Stimulated activated CD4-positive, alpha-beta T cell treated with anti-CD3 and anti-CD28 coated beads, Interleukin-1b, Interleukin-23, amount 100 ng/mL, for 4 hours (primary cell): ENCODE results near the gene GLUL.
A peak's percentile ranks its signal among the peaks of the same experiment; 100 is the strongest.

Experiments
- DNase-seq, 2 donors: peaks; one replicate each; pipeline ENCODE4 v3.0.0-alpha.2; 2020; ENCODE audit warnings: low read depth in 2 of 2

The GLUL gene

DNA sequence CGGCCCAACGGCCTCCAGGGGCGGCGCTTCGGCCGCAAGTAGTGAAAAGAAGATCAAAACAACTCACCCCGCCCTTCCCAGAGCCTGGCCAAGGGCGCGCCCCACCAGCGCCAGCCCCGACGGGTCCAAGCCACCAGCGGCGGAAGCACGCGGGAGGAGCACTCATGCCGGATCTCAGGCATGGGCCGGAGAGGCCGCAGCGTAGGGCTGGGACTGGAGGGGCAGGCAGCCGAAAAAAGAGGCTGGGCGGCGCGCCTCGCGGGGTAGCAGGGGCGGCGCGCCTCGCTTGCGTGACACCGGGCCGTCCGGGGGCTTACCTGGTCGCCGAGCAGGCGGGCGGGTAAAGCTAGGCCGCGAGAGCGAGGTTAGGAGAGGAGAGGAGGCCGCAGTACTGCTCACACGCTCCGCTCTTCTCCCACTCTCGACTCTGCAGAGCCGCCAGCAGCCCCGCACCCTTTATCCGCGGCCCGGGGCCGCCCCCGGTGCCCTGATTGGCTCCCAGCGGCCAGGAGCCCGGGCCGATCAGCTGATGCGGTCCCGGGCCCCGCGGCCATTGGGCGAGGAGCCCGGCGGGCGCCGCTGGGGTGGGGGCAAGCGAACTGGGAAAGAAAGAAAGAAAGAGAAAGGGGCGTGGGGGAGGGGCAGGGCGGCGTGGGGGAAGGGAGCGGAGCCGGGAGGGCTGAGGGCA lies at the start of gene GLUL:
GLUL (minus strand) TSS at position 429 of the 688 bp plus-strand sequence. CDS start 3,053 bp downstream, outside the sequence.
- peak; percentile 38 to 61 for DNase-seq

DNA sequence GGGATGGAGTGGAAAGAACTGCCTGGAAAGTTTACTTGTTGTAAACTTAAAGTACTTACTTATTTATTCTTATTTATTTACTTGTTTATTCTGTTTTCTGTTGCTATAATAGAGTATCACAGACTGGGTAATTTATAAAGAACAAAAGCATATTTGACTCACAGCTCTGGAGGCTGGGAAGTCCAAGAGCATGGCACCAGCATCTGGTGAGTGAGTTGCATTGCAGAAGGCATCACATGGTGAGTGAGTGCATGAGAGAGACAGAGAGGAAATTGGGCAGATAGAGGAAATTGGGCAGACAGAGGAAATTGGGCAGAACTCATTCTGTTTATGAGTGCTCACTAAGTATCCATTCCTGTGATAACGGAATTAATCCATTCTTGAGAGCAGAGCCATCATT lies 46.7 kb upstream of the GLUL start:
- no peak for DNase-seq

DNA sequence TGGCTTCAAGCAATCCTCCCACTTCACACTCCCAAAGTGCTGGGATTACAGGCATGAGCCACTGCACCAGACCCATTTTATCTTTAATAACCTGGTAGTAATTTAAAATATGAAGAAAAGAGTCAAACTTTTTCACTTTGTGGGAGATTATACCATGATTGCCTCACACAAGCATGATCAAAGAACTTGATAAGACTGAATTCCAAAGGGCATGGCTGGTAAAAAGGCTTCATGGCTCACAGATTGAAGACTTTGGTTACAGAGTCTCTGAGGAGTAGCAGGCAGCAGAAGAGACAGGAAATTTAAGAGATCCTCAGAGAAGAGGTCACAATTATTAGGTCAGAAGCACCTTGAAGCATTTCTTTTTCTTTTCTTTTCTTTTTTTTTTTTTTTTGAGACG lies 42.0 kb upstream of the GLUL start:
- no peak for DNase-seq

DNA sequence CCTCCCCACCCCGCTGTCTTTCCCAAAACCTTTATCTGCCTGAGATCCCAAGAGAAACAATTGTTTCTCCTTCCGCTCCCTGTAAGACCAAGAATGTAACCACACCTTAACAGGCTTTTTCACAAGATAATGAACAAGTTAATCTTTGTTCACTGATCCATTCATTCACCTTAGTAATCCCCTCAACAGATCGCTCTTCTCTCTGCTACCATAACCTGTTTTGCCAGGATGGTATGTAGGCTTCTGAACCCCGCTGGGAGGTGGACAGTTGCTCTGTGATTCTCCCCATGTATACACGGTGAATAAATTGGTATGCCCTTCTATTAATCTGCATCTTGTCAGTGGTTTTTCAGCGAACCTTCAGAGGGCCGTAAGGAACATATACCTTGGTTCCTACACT lies 39.7 kb upstream of the GLUL start:
- DNase-seq: no peak

DNA sequence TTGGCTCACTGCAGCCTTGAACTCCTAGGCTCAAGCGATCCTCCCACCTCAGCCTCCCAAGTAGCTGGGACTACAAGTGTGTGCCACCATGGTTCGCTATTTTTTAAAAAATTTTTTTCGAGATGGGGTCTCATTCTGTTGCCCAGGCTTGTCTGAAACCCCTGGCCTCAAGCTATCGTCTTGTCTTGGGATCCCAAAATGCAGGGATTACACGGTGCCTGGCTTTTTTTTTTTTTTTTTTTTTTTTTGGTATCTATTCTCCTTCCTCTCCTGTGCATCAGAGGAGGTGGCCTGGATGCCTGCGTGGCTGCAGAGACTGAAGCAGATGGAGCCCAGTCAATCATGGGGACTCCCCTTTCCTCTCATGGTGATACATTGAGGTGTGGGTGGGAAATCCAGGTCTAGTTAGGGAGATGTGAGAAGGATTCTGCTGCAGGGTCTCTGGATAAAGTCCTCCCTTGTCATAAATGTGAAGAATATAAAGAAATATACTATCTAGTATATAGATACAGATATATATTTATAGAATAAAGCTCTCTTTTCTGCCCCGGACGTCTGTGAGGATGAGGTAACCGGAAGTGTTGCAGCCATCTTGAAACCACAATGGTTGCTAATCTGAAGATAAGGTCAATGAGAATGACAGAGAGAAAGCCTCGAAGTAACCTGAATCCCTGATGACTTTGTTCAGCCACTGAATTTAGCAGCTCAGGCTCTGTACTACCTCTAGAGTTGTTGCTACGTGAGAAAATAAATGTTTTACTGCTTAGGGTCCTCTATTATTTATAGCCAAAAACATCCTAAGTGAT lies 38.9 kb upstream of the GLUL start:
- no peak for DNase-seq

DNA sequence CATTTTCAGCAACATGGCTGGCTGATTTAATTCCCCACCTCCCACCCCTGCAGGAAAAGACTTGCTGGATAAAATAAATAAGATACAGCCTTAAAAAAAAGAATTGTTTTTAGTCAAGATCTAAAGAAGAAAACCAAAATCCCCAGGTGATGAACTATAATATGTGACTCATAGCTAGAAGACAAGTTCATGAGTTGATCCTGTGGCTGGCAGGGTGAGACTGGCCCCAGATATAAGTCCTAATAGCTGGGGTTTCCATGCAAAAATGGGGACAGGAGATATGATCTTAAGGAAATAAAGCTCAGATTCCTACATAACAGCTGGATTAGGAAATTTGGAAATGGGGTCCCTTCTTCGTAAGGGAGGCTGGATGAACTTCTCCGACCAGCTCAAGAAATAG lies 36.5 kb upstream of the GLUL start:
- no peak for DNase-seq

DNA sequence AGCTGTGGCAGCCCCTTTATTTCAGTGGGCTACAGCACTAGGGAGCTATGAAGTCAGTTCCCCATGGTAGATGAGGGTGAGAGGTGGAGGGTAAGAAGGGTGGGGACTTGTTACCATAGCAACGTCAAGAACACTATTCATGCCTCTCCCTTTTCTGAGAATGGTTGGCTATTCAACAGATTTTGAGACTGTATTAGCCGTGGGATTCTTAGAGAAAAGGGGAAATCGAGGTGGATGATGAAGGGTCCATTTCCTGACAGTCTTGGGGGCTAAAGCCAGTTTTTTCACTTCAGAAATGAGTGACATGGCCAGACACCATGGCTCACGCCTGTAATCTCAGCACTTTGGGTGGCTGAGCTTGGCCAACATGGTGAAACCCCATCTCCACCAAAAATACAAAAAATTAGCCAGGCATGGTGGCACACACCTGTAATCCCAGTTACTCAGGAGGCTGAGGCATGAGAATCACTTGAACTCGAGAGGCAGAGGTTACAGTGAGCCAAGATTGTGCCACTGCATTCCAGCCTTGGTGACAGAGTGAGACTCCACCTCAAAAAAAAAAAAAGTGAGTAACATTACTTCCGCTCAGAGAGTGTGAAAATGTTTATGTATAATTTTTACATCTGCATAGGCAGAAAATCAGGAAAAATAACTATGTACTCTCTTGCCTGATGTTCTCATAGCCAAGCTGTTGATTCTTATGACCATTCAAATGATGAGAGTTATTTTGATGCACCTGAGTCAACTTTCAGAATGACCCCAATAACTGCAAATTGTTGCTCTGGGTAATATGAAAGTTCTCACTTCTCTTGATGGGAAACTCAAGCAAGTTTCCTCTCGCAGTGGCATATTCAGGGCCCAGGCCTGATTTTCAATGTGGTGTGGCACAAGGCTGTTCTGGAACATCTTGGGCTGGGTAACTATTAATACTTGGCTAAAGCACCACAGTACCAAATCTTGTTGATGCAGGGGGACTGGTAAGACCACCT lies 35.1 kb upstream of the GLUL start:
- no peak for DNase-seq

DNA sequence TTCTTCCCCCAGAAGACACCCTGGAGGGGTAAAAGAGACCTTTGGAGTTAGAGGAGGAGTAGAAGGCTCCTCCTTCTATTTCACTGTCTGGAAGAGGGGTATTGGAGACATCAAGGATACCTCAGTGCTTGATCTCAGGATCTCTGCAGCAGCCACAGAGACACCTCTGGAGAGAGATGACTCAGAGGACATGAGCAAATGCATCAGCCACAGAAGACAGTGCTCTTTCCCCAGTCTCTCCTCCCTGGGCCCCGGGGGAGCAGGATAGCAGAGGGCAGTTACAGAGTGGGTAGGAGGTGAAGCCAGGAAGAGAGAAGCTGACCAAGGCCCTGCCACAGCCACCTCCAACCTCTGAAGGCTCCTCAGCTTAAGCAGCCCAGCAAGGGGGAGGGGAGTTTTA lies 24.2 kb upstream of the GLUL start:
- no peak for DNase-seq

DNA sequence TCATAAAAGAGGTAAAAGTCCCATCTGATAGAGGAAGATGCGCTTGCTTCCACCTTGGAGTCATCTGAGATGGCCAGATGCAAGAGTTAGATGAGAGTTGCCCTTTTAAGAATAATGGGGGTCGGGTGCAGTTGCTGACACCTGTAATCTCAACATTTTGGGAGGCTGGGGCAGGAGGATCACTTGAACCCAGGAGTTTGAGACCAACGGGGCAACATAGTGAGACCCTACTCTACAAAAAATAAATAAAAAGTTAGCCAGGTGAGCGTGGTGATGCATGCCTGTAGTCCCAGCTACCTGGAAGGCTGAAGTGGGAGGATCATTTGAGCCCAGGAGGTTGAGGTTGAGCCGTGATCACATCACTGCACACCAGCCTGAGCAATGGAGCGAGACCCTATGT lies 22.4 kb upstream of the GLUL start:
- DNase-seq: no peak

DNA sequence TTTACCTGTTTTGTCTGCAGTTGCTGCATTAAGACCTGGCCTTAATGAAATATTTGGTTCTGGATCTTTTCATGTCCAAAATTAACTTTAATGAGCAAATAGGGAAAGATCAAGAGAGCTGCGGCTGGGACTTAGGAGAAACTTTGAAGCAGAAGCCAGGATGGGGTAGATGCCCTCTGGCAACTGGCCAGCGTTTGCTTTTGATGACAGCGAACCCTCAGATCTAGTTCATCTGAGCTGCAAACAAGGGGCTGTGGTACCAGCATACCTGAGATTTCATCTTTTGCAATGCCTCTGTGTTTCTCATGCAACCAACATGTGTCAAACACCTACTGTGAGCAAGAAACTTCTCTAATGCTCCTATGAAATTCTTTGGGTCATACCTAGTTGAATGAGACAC lies 21.9 kb upstream of the GLUL start:
- no peak for DNase-seq

DNA sequence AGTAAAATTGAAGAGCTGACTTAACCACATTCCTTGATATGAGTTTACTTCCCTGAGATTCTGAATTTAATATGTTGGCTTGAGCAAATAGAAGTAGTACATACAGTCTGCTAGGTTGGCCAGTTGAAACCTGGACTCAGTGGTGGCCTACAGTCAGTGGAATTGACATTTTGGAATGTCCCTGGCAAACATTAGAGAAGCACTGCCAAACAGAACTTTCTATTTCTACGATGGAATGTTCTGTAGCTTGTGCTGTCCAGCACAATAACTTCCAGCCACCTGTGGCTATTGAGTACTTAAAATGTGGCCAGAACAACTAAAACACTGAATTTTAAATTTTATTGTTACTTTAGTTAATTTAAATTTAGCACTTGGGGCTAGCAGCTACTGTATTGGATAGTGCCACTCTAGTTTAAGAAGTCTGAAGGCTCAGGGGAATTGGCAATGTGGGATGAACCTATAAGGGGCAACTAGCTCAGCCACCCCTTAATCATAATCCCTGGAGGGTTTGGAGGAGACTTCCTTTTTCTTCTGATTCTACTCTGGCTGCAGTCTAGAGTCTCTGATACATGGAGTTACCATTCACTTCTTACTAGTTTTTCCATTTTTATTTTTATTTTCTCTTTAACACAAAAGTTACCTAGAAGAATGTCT lies 19.2 kb upstream of the GLUL start:
- no peak for DNase-seq

DNA sequence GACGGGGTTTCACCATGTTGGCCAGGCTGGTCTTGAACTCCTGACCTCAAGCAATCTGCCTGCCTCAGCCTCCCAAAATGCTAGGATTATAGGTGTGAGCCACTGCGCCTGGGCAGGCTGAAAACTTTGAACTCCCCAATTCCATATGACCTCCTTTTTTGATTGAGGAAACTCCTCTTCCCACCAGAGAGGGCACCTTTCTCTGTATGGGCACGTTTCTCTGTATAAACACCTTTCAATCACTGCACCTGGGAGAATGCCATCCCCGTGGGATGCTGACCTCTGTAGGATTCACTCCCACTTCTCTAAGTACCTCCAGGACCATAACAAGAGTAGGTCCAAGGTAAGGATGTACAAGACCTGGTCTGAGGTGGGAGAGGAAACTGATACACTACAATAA lies 18.5 kb upstream of the GLUL start:
- DNase-seq: no peak

DNA sequence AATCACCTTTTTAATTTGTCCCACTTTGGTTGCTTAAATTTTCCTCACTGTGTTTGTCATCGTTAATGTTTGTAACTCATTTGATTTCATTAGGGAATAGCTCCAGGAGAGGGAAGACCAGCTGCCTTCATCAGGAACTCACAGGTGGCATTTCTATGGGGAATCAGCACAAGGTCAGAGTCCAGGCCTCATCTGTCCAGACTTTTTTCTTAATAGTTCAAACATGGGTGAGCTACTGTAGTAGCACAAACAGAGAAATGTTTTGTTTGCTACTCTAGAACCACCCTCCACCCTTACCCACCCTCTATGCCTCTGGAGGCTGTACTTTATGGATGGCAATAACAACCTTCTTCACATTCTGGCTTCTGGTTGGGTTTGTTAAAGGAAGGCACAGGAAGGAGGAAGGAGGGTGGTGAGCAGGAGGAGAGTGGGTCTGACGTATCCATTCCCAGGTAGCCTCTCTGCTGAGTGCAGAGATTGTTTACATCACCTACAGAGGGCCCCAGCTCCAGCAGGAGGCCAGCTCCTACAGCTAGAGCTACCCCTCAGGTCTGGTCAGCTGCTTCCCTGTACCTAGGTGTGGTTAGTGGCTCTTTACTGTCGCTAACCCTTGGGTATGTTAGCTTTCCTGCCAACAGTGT lies 17.0 kb upstream of the GLUL start:
- no peak for DNase-seq

DNA sequence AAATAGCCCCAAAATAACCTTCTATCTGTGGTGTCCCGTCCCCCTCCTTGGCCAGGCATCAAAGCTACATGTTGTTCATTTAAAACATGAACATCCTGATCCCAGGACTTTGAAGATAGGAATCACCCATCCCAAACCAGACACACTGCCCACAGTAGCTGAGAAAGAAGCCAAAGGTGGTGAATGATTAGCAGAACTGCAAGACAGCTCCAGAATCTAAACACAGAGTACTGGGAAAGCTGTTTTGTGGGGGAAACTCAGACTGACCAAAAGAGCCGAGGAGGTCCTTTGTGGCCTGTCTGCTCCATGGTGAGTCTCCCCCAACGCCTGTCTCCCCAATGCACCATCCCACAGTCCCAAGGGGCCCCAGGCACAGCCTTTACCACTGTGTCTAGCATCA lies 16.1 kb upstream of the GLUL start:
- no peak for DNase-seq

DNA sequence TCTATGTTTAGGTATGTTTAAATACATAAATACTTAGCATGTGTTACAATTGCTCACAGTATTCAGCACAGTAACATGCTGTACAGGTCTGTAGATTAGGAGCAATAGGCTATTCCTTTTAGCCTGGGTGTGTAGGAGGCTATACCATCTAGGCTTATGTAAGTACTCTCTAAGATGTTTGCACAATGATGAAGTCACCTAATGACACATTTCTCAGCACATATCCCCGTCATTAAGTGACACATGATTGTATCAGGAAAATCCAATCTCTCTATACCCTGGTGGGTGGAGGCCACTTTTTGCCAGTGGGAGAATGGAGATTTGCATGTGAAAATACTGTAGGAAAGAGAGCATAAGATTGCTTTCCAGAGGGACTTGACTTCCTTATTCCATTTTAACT lies 14.4 kb upstream of the GLUL start:
- DNase-seq: no peak

DNA sequence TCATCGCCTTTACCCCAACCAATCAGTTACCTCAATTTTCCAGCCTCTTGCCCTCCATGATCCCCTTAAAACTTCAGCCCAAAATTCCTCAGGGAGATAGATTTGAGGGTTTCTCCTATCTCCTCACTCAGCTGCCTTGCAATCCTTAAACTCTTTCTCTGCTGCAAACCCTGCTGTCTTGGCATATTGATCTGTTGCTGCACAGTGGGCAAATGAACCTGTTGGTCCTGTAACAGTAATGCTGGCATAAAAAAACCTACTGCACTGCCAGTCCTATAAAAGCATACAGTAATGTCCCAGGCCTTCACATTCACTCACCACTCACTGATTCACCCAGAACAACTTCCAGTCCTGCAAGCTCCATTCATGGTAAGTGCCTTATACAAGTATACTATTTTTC lies 14.0 kb upstream of the GLUL start:
- no peak for DNase-seq

DNA sequence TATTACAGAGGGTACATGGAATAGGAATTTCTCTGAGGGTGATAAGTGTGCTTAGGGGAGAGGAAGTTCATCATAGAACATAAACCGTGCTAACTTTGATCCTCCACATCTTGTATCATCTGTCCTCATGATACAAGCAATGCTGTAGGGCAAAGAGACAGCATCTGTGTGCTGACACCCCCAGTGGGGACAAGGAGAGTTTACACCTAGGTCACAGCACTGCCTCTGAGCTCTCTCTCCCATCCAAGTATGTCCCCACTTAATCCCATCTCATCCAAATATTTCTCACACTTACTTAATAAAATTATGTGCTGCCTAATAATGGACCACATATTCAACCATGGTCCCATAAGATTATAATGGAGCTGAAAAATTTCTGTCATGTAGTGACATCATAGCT lies 13.2 kb upstream of the GLUL start:
- no peak for DNase-seq

DNA sequence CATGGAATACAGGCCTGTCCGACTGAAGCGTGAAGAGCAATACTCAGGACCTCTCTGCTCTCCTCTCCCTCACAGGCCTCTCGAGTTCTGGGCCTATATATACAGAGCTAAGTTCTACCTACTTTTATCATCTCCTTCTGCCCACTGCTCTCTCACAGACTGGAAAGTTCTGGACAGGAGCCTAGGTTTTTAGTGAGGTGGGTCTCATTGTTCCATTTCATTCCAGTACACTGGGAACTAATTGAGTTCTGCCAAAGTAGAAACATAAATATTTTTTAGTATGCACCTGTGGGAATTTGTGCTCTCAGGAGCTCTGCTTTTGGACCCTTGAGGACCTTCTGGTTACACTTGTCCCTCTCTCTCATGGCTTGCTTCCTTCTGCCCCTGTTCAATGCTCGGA lies 9.0 kb upstream of the GLUL start, which contains the start of gene TEDDM1:
TEDDM1 (minus strand) TSS at position 101 of the 400 bp plus-strand sequence. CDS start 182 bp downstream, outside the sequence.
- DNase-seq: no peak

DNA sequence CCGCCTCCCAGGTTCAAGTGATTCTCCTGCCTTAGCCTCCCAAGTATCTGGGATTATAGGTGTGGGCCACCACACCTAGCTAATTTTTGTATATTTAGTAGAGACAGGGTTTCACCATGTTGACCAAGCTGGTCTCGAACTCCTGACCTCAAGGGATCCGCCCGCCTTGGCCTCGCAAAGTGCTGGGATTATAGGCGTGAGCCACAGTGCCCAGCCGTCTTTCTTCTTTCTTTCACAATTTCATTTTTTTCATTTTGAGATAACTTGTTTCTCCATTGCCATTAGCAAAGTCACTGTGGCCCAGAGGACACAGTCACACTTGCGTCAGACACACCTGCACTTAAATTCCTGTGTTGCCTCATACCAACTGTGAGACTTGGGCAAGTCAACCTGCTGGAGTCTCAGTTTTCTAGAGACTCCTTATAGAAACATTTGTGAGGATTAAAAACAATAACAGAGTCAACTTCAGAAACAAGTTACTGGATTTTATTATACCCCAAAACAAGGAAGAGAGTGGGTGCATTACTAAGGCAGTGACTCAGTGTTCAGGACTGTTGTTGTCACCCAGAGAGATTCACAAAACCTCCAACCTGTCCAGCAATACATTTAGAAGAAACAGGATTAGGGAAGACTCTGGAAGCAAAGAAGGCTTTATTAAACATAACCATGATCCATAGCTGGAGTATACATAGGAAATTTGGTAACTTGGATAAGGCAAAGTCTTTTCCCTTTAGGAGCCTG lies 6.2 kb upstream of the GLUL start:
- DNase-seq: no peak

DNA sequence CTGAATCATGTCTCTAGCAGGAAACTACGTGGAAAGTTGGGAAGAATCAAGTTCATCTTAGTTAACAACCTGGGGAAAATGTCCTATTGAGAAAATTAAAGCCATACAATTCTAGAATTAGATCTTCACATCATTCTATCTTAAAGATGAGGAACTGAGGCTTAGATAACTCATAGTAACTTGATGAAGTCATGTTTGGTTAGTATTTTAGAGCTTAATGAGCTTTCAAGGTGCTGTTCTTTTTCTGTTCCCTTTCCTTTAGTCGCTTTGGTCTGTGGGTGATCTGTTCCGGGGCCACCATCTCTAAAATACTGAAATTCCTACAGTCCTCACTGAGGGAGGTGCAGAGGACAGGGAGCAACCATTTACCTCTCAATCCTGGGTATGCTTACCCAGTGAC lies 4.3 kb upstream of the GLUL start:
- DNase-seq: no peak
